Activated naive CD8-positive, alpha-beta T cell treated with anti-CD3 and anti-CD28 coated beads, Interleukin-2, amount 50 U/mL, for 16 hours (primary cell): ENCODE measurements around the gene LYPD4.
A peak's percentile ranks its signal among the peaks of the same experiment; 100 is the strongest.
"Not testable (repeated sequence)": the region's sequence is repeated elsewhere in the genome, so short reads cannot be mapped to it uniquely, and the experiment has no call there.

Source experiments
- DNase-seq: peaks from one replicate; pipeline ENCODE4 v3.0.0-alpha.2; 2020; ENCODE audit warnings: low read depth, low spot score

Gene LYPD4

GRCh38 chr19:41801792-41802211 is 42.7 kb downstream of the LYPD4 start:
- DNase-seq, result no peak

GRCh38 chr19:41801031-41801430 is 43.5 kb downstream of the LYPD4 start:
- no peak for DNase-seq

GRCh38 chr19:41799444-41800000 is 45.0 kb downstream of the LYPD4 start:
- DNase-seq, result no peak

GRCh38 chr19:41796901-41797300 is 47.6 kb downstream of the LYPD4 start:
- no peak for DNase-seq

- no peak for DNase-seq
These were observed 48.1 kb downstream of the LYPD4 start, which contains the start of gene CEACAM3 for GRCh38 chr19:41796362-41796761. Gene CEACAM3, plus strand, starts transcription at chr19:41796587. Its CDS starts 91 bp downstream, at chr19:41796678.

- peak; percentile 24 for DNase-seq
These were observed 49.4 kb downstream of the LYPD4 start for GRCh38 chr19:41795031-41795461.

GRCh38 chr19:41793414-41793727 is 51.1 kb downstream of the LYPD4 start:
- no peak for DNase-seq

- peak; percentile 7 for DNase-seq
These were observed 51.7 kb downstream of the LYPD4 start for GRCh38 chr19:41792513-41793413.

- not testable (repeated sequence) for DNase-seq
These were observed 55.4 kb downstream of the LYPD4 start for GRCh38 chr19:41789053-41789452.

GRCh38 chr19:41788518-41788917 is 56.0 kb downstream of the LYPD4 start:
- DNase-seq, result not testable (repeated sequence)
